ENCODE data around the gene HP1BP3.
"Not testable (repeated sequence)": the region's sequence is repeated elsewhere in the genome, so short reads cannot be mapped to it uniquely, and the experiment has no call there.

The HP1BP3 gene

GRCh38 chr1:20787029-20787839 is at the start of gene HP1BP3:
TSS of gene HP1BP3 (minus strand) at chr1:20787307. CDS start at chr1:20780440, 6,867 bp downstream.
- DNase-seq = peak; percentile 38

GRCh38 chr1:20836230-20836629 is 49.1 kb upstream of the HP1BP3 start:
- no peak for DNase-seq

GRCh38 chr1:20834780-20835179 is 47.7 kb upstream of the HP1BP3 start:
- no peak for DNase-seq

GRCh38 chr1:20834192-20834591 is 47.1 kb upstream of the HP1BP3 start:
- DNase-seq = no peak

- no peak for DNase-seq
These were observed 43.3 kb upstream of the HP1BP3 start for GRCh38 chr1:20830378-20830777.

GRCh38 chr1:20829946-20830345 is 42.8 kb upstream of the HP1BP3 start:
- no peak for DNase-seq

- DNase-seq = no peak
These were observed 42.4 kb upstream of the HP1BP3 start for GRCh38 chr1:20829531-20829930.

- no peak for DNase-seq
These were observed 36.7 kb upstream of the HP1BP3 start for GRCh38 chr1:20823845-20824244.

GRCh38 chr1:20821466-20821865 is 34.4 kb upstream of the HP1BP3 start:
- DNase-seq = no peak

- no peak for DNase-seq
These were observed 32.7 kb upstream of the HP1BP3 start for GRCh38 chr1:20819818-20820217.

- no peak for DNase-seq
These were observed 27.4 kb upstream of the HP1BP3 start for GRCh38 chr1:20814534-20814871.

- DNase-seq = no peak
These were observed 24.8 kb upstream of the HP1BP3 start for GRCh38 chr1:20811916-20812315.

- no peak for DNase-seq
These were observed 6.1 kb upstream of the HP1BP3 start for GRCh38 chr1:20793236-20793635.

- DNase-seq = no peak
These were observed 5.1 kb upstream of the HP1BP3 start for GRCh38 chr1:20792196-20792595.

GRCh38 chr1:20790785-20791184 is 3.7 kb upstream of the HP1BP3 start:
- DNase-seq = no peak

- not testable (repeated sequence) for DNase-seq
These were observed 2.5 kb upstream of the HP1BP3 start for GRCh38 chr1:20789598-20789997.

- DNase-seq = no peak
These were observed 1.0 kb upstream of the HP1BP3 start for GRCh38 chr1:20787840-20788795.

- peak; percentile 96 for DNase-seq
These were observed 666 bp downstream of the HP1BP3 start for GRCh38 chr1:20786253-20787028.

GRCh38 chr1:20785907-20786252 is 1.2 kb downstream of the HP1BP3 start:
- no peak for DNase-seq

- no peak for DNase-seq
These were observed 11.4 kb downstream of the HP1BP3 start for GRCh38 chr1:20775700-20776099.

GRCh38 chr1:20771780-20772179 is 15.3 kb downstream of the HP1BP3 start:
- no peak for DNase-seq

GRCh38 chr1:20770314-20771087 is 16.6 kb downstream of the HP1BP3 start:
- no peak for DNase-seq
